IMR-90 (cell line): ENCODE data around the gene PHC3. TPM values are rescaled to one million over a fixed set of nuclear protein-coding genes. Genes with fewer than 3 reads are reported as not detected.

Experiments
- ATAC-seq: fragments of 200-7000 bp; cut with Tn5 transposase; 2 replicates; pipeline ENCODE4 v1.9.1; 2020; ENCODE audit warnings: low read depth, mild to moderate bottlenecking, moderate library complexity
- BruUV-seq: library from RNA; stranded (reverse); fragments of 400-500 nt; replicated peaks from 2 replicates; lab custom pipeline; 2021; lab: Mats Ljungman, UMichigan
- CTCF ChIA-PET: fragments of 300-600 bp; formaldehyde crosslinking; extraction: SDS; loops from one replicate; lab custom pipeline; 2021; ENCODE audit warnings: antibody characterized with exemption; lab: Yijun Ruan, JAX
- POLR2A ChIA-PET: fragments of 300-600 bp; sonication (Branson Sonifier 250); formaldehyde crosslinking; loops from one replicate; lab custom pipeline; 2022; ENCODE audit warnings: antibody characterized with exemption; ENCODE audit not compliant: unreplicated experiment; lab: Charles Lee
- DNase-seq: peaks from one replicate; pipeline ENCODE4 v3.0.0; 2013
- H2AFZ ChIP-seq: replicated peaks from 2 replicates; pipeline ENCODE3; 2013; ENCODE audit warnings: low read length, mild to moderate bottlenecking; ENCODE audit not compliant: poor library complexity
- H2AK5ac ChIP-seq: 2 replicates; pipeline ENCODE4 v1.6.1; 2013; ENCODE audit warnings: low read depth, low read length, inconsistent platforms
- H2AK9ac ChIP-seq: replicated peaks from 2 replicates; pipeline ENCODE3; 2013; ENCODE audit warnings: mild to moderate bottlenecking, low read depth, low read length, moderate library complexity; ENCODE audit not compliant: poor library complexity
- H2BK120ac ChIP-seq: 2 replicates; pipeline ENCODE4 v1.6.1; 2013; ENCODE audit warnings: low read depth, low read length, inconsistent platforms
- H2BK15ac ChIP-seq: 3 replicates; pipeline ENCODE4 v1.6.1; 2013; ENCODE audit warnings: low read depth, low read length, inconsistent platforms
- H2BK20ac ChIP-seq: 2 replicates; pipeline ENCODE4 v1.6.1; 2013; ENCODE audit warnings: low read depth, mild to moderate bottlenecking, inconsistent platforms, low read length, moderate library complexity
- H2BK5ac ChIP-seq: 2 replicates; pipeline ENCODE4 v1.6.1; 2013; ENCODE audit warnings: mild to moderate bottlenecking, low read depth, low read length, inconsistent platforms; ENCODE audit not compliant: poor library complexity, severe bottlenecking
- H3K14ac ChIP-seq: replicated peaks from 2 replicates; pipeline ENCODE4 v1.6.1; 2013; ENCODE audit warnings: low read depth, low read length, inconsistent platforms
- H3K18ac ChIP-seq: 2 replicates; pipeline ENCODE4 v1.6.1; 2013; ENCODE audit warnings: low read depth, low read length, control low read depth
- H3K23ac ChIP-seq: 2 replicates; pipeline ENCODE4 v1.6.1; 2013; ENCODE audit warnings: low read depth, low read length, inconsistent platforms
- H3K27ac ChIP-seq: 2 replicates; pipeline ENCODE4 v1.5.1; 2013; ENCODE audit warnings: mild to moderate bottlenecking, control low read depth, low read length; ENCODE audit not compliant: insufficient read depth
- H3K27me3 ChIP-seq: 2 replicates; pipeline ENCODE4 v1.6.1; 2013; ENCODE audit warnings: low read length; ENCODE audit not compliant: control insufficient read depth, insufficient read depth
- H3K36me3 ChIP-seq: 2 replicates; pipeline ENCODE4 v1.6.1; 2013; ENCODE audit warnings: low read length, mixed read lengths; ENCODE audit not compliant: control insufficient read depth, insufficient read depth
- H3K4ac ChIP-seq: 2 replicates; pipeline ENCODE4 v1.6.1; 2013; ENCODE audit warnings: low read depth, low read length, inconsistent platforms
- H3K4me1 ChIP-seq: 2 replicates; pipeline ENCODE4 v1.6.1; 2013; ENCODE audit warnings: low read length, mixed read lengths; ENCODE audit not compliant: control insufficient read depth, insufficient read depth
- H3K4me2 ChIP-seq: 2 replicates; pipeline ENCODE4 v1.6.1; 2013; ENCODE audit warnings: low read depth, mild to moderate bottlenecking, control low read depth, low read length, moderate library complexity
- H3K4me3 ChIP-seq: 2 replicates; pipeline ENCODE4 v1.5.1; 2013; ENCODE audit warnings: low read depth, mild to moderate bottlenecking, control low read depth, low read length, moderate library complexity; ENCODE audit not compliant: insufficient read depth
- H3K56ac ChIP-seq: 2 replicates; pipeline ENCODE4 v1.6.1; 2013; ENCODE audit warnings: low read length, inconsistent platforms; ENCODE audit not compliant: insufficient read depth; ENCODE audit errors: extremely low read depth
- H3K79me1 ChIP-seq, 2 experiments: 2 replicates each; pipeline ENCODE4 v1.6.1; 2013; ENCODE audit warnings: low read length in 2 of 2, inconsistent platforms in 1 of 2, low read depth in 1 of 2
- H3K9ac ChIP-seq: 2 replicates; pipeline ENCODE4 v1.6.1; 2013; ENCODE audit warnings: low read depth, low read length, control low read depth
- H3K9me1 ChIP-seq: 2 replicates; pipeline ENCODE4 v1.6.1; 2013; ENCODE audit warnings: low read length, inconsistent platforms; ENCODE audit not compliant: insufficient read depth
- H3K9me3 ChIP-seq: 2 replicates; pipeline ENCODE4 v1.6.1; 2013; ENCODE audit warnings: low read length; ENCODE audit not compliant: control insufficient read depth, insufficient read depth
- H4K20me1 ChIP-seq: 2 replicates; pipeline ENCODE4 v1.6.1; 2013; ENCODE audit warnings: low read length, inconsistent platforms; ENCODE audit not compliant: insufficient read depth
- H4K5ac ChIP-seq: 2 replicates; pipeline ENCODE4 v1.6.1; 2013; ENCODE audit warnings: mild to moderate bottlenecking, low read depth, low read length, control low read depth
- H4K8ac ChIP-seq, 2 experiments: 2 replicates each; pipeline ENCODE4 v1.6.1; 2013; ENCODE audit warnings: low read depth in 2 of 2, low read length in 2 of 2, control low read depth in 1 of 2, inconsistent platforms in 1 of 2
- H4K91ac ChIP-seq: 2 replicates; pipeline ENCODE4 v1.6.1; 2013; ENCODE audit warnings: low read depth, low read length, inconsistent platforms; ENCODE audit not compliant: insufficient read depth
- CEBPB ChIP-seq: IDR thresholded peaks from 2 replicates; pipeline ENCODE4 v1.6.1; 2012; ENCODE audit warnings: low read depth, low read length, improper control_type of control experiment
- MAFK ChIP-seq: IDR thresholded peaks from 2 replicates; pipeline ENCODE4 v1.6.1; 2012; ENCODE audit warnings: low read depth, low read length, improper control_type of control experiment
- WGBS, 2 experiments: methylation state at CpG; one replicate each; pipeline versions ENCODE4 v1.1.5 to v1.1.7; 2013; ENCODE audit warnings: missing lambda C conversion rate in 2 of 2; ENCODE audit not compliant: insufficient read length in 1 of 2; ENCODE audit errors: extremely low coverage in 2 of 2; 5-methylcytosine and 5-hydroxymethylcytosine counted together
- dilution Hi-C: fragments of 300-500 bp; cut with HindIII; formaldehyde crosslinking; loops from one replicate; pipeline ENCODE4 v1.14.3; 2018; ENCODE audit warnings: low sequenced_read_pairs; ENCODE audit not compliant: unreplicated experiment
- in situ Hi-C: fragments of 300-500 bp; cut with MboI; formaldehyde crosslinking; loops from 3 replicates; pipeline ENCODE4 v1.14.3; 2019; ENCODE audit warnings: low sequenced_read_pairs, inconsistent platforms, mixed read lengths
- intact Hi-C: fragments of 100-400 bp; cut with micrococcal nuclease; formaldehyde crosslinking; loops from 2 replicates; pipeline ENCODE4 v1.10.0; 2022
- polyA plus RNA-seq, 3 experiments: library from polyadenylated mRNA; depleted of rRNA; stranded (reverse); fragments of >200 nt; gene quantifications; 2 replicates each; pipeline ENCODE4 v1.2.3, GENCODE V29; 2012; ENCODE audit warnings: low replicate concordance in 1 of 3
- total RNA-seq: library from RNA; depleted of rRNA; stranded (reverse); fragments of >200 nt; gene quantifications from 2 replicates; pipeline ENCODE4 v1.2.3, GENCODE V29; 2012

The PHC3 gene
- total and polyA plus RNA-seq, 2 of the 4 experiments (the other 2 are of a cell fraction): 18.3 to 26.3 TPM

DNA sequence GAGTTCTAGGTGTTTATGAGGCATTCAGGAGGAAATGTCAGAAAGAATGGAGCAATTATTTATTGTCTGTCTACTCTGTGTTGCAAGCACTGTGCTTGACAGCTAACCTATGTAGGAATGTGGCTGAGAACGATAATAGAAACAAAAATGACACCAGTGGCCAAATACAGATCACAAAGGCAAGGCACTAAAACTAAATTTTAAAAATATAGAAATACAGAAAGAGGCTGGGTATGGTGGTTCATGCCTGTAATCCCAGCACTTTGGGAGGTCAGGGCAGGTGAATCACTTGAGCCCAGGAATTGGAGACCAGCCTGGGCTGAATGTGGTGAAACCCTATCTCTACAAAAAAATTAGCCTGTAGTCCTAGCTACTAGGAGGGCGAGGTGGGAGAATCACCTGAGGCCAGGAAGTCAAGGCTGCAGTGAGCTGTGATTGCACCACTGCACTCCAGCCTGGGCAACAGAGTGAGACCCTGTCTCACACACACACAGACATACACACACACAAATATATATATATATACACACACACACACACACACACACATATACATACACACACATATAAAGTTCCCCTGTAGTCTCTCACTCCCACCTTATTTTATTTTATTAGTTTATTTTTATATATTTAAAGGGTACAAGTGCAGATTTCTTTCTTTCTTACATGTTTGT lies 46.7 kb upstream of the PHC3 start:
- DNase-seq: peak; percentile 20

More for the DNA sequence above, 46.7 kb upstream of the PHC3 start:
- Histone ChIP-seq H2BK20ac (peak overlapping the region; percentile 43; the same call in 1 of the 2 replicates), H2BK120ac (peak overlapping the region; percentile 64; the same call in 1 of the 2 replicates), H3K9me1 (peaks cover 13% of the 10 kb centered on the region), H3K4me2 (peak overlapping the region; percentile 80), H3K79me1 (peaks cover 16 to 58% of the 10 kb centered on the region in 2 experiments; a peak in 3 of 4 replicates), H4K20me1 (peaks cover 7% of the 10 kb centered on the region), H2AK5ac (peak overlapping the region; percentile 20; the same call in 1 of the 2 replicates), H3K36me3 (no peaks in the 10 kb centered on the region), H3K4ac (peak overlapping the region; percentile 54; the same call in 1 of the 2 replicates), H3K4me1 (peaks cover 32% of the 10 kb centered on the region), H2BK15ac (peak overlapping the region; percentile 73; the same call in 1 of the 3 replicates), H3K9me3 (no peaks in the 10 kb centered on the region), H3K23ac (peak overlapping the region; percentile 52; the same call in 1 of the 2 replicates), H4K91ac (peak overlapping the region; percentile 61; the same call in 1 of the 2 replicates), H3K4me3 (no peak overlapping the region), H2BK5ac (peak overlapping the region; percentile 94), H4K5ac (peak overlapping the region; percentile 17; the same call in 1 of the 2 replicates), H2AFZ (no peak overlapping the region), H3K14ac (peak overlapping the region; percentile 92), H3K27ac (peak overlapping the region; percentile 48; the same call in 1 of the 2 replicates), H3K18ac (peak overlapping the region; percentile 87), H2AK9ac (no peak overlapping the region), H3K27me3 (no peaks in the 10 kb centered on the region), H3K56ac (no peak overlapping the region), H4K8ac (peak overlapping the region in 1 of 2 experiments; percentile 35; a peak in 2 of 4 replicates), H3K9ac (no peak overlapping the region)
- TF ChIP-seq CEBPB (peak; percentile 79), MAFK (no peak)
- ATAC-seq: peak; percentile 46
- in situ Hi-C loops (no loop called here), dilution Hi-C loops (no loop called here), intact Hi-C loops (loop anchor here (5.0 kb wide), 1 partner anchor 44 kb away; no protein-coding TSS in a partner anchor)
- POLR2A ChIA-PET: interaction anchor here (0.5 kb wide), 1 partner anchor 93 kb away, joined by 5 read pairs; no protein-coding TSS in a partner anchor
- no CpG with 5 or more reads among the region's 2 CpGs for WGBS, 2 experiments
- CTCF ChIA-PET: no interaction called here
- no TSS peak for BruUV-seq
